Breast epithelium (tissue), 4 donors: ENCODE data around the gene UBL7. TPM values are rescaled to one million over a fixed set of nuclear protein-coding genes. Genes with fewer than 3 reads are reported as not detected.

ENCODE experiments used
- DNase-seq, 2 donors: peaks; one replicate each; pipeline ENCODE4 v3.0.0-alpha.2; 2019; ENCODE audit warnings: low spot score in 2 of 2
- H3K27ac ChIP-seq, 2 donors: fragments of 200-600 bp; sonication (generic) in 1 of 2; one replicate each; pipeline ENCODE4 v1.5.1; 2016 to 2019; ENCODE audit warnings: mild to moderate bottlenecking in 1 of 2
- H3K27me3 ChIP-seq, 2 donors: fragments of 200-600 bp; sonication (generic) in 1 of 2; one replicate each; pipeline versions ENCODE4 v1.5.1 to v1.6.0; 2017 to 2019; ENCODE audit warnings: control low read depth in 1 of 2, mild to moderate bottlenecking in 1 of 2
- H3K36me3 ChIP-seq: fragments of 200-600 bp; one replicate; pipeline ENCODE4 v1.5.1; 2019
- H3K4me1 ChIP-seq, 2 donors: fragments of 200-600 bp; sonication (generic); one replicate each; pipeline ENCODE4 v1.5.1; 2016 to 2019; ENCODE audit warnings: control low read depth in 1 of 2
- H3K4me3 ChIP-seq, 3 donors: fragments of 200-600 bp; sonication (generic); 1 replicate in 2 of 3; 2 replicates in 1 of 3; pipeline ENCODE4 v1.5.1; 2016 to 2019; ENCODE audit warnings: mild to moderate bottlenecking in 3 of 3, moderate library complexity in 2 of 3
- H3K9me3 ChIP-seq, 2 donors: fragments of 200-600 bp; sonication (generic) in 1 of 2; one replicate each; pipeline ENCODE4 v1.5.1; 2016 to 2019; ENCODE audit warnings: control low read depth in 1 of 2
- POLR2A ChIP-seq: fragments of 450-650 bp; IDR thresholded peaks from one replicate; pipeline ENCODE4 v1.6.1; 2016; ENCODE audit warnings: antibody characterized with exemption, mild to moderate bottlenecking, moderate library complexity
- POLR2AphosphoS5 ChIP-seq, 3 donors: sonication (generic); formaldehyde crosslinking; IDR thresholded peaks; one replicate each; pipeline ENCODE4 v1.6.1; 2017; ENCODE audit warnings: antibody characterized with exemption in 3 of 3
- intact Hi-C: fragments of 100-400 bp; cut with DNase I; formaldehyde crosslinking; loops from one replicate; pipeline ENCODE4 v1.15.1; 2023; ENCODE audit warnings: low total_unique reads
- total RNA-seq, 3 donors: library from RNA; depleted of rRNA; stranded (reverse); fragments of >200 nt; gene quantifications; one replicate each; pipeline ENCODE4 v1.1.0, GENCODE V29; 2016
- TF ChIP-seq, protein P1 (sequence below), 3 donors: fragments of 450-650 bp; IDR thresholded peaks; one replicate each; pipeline ENCODE4 v1.5.1; 2016 to 2017; ENCODE audit warnings: antibody characterized with exemption in 3 of 3, mild to moderate bottlenecking in 3 of 3, moderate library complexity in 3 of 3

Gene UBL7
- total RNA-seq, 3 donors from 2014 or later, result 39.0 to 48.9 (median 44.5) TPM

DNA sequence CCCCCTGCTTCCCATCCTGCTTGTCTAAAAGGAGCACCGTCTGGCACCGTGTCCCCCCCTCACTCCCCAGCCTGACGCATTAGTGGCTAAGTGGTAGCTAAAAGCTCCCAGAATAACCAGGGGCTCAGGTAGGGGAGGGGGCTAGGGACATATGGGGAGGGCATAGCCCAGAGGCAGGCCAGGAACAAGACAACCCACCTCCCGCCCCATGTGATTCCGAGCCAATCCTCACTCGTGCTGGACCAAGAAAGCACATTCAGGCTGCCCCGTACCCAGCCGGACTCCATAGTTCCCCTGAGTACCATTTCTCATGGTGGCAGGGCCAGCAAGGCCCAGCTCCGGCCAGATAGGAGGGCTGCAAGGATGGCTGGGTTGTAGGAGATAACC, 38.7 kb downstream of the UBL7 start:
- no peak for TF ChIP-seq POLR2AphosphoS5 (IDR thresholded peaks at IDR 0.05)
- DNase-seq, result no peak
- peak overlapping the region; percentile 73 to 77 for H3K27ac ChIP-seq

DNA sequence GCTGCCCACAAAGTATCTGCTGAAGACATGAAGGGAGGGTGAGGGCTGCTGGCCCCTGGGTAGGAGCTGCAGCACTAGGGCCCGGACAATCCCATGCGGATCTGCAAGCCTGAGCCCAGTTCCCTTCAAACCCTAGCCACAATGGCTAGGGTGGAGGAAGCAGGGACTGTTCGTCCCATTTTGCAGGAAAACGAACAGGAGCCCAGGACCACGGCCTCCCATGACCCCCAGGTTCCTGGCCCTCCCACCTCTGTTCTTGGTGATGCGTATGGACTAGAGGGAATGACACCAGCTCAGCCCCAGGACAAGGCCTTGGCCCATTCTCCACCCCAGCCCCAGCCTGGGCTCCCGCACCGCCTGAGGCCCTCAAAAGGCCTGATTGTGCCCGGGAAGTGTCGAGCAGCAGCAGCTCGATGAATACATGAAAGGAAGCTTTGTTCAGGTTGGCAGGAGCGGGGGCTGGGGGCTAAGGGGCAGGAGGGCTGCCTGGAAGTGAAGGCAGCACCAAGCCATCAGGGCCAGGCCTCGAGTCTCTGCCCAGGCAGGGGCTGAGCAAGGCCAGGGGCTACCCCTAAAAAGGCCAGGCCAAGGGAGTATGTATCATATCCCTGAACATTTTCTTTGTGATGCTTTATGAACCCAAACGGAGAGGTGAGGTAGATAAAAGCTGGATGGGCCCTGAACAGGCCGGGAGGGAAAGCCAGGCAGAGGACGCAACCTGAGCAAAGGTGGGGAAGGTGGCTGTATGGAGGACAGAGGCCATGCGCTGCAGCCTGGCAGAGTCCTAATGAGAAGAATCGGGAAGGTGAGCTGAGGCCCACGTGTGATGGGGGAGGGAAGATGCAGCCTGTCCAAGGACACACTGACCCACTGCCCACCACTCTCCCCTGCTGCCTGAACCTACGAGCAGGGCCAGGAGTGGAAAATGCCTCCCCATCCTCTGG, 39.4 kb downstream of the UBL7 start:
- TF ChIP-seq POLR2AphosphoS5 (IDR thresholded peaks at IDR 0.05) (no peak), POLR2A (no peak)
- TF ChIP-seq, protein P1, sequence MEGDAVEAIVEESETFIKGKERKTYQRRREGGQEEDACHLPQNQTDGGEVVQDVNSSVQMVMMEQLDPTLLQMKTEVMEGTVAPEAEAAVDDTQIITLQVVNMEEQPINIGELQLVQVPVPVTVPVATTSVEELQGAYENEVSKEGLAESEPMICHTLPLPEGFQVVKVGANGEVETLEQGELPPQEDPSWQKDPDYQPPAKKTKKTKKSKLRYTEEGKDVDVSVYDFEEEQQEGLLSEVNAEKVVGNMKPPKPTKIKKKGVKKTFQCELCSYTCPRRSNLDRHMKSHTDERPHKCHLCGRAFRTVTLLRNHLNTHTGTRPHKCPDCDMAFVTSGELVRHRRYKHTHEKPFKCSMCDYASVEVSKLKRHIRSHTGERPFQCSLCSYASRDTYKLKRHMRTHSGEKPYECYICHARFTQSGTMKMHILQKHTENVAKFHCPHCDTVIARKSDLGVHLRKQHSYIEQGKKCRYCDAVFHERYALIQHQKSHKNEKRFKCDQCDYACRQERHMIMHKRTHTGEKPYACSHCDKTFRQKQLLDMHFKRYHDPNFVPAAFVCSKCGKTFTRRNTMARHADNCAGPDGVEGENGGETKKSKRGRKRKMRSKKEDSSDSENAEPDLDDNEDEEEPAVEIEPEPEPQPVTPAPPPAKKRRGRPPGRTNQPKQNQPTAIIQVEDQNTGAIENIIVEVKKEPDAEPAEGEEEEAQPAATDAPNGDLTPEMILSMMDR (IDR thresholded peaks at IDR 0.05), result no peak
- H3K9me3 ChIP-seq, result no peaks in the 10 kb centered on the region
- H3K27me3 ChIP-seq, result no peaks in the 10 kb centered on the region
- H3K36me3 ChIP-seq, result no peaks in the 10 kb centered on the region
- no peak overlapping the region for H3K4me3 ChIP-seq
- intact Hi-C loops, result no loop called here
- DNase-seq, result no peak
- peak overlapping the region; percentile 73 to 77 for H3K27ac ChIP-seq
- peaks cover 0 to 10% of the 10 kb centered on the region in 2 donors for H3K4me1 ChIP-seq

More for the DNA sequence above, 38.7 kb downstream of the UBL7 start:
- Histone ChIP-seq H3K9me3 (no peaks in the 10 kb centered on the region), H3K4me1 (peaks cover 0 to 10% of the 10 kb centered on the region in 2 donors), H3K36me3 (no peaks in the 10 kb centered on the region), H3K27me3 (no peaks in the 10 kb centered on the region), H3K4me3 (no peak overlapping the region)
- intact Hi-C loops, result no loop called here

DNA sequence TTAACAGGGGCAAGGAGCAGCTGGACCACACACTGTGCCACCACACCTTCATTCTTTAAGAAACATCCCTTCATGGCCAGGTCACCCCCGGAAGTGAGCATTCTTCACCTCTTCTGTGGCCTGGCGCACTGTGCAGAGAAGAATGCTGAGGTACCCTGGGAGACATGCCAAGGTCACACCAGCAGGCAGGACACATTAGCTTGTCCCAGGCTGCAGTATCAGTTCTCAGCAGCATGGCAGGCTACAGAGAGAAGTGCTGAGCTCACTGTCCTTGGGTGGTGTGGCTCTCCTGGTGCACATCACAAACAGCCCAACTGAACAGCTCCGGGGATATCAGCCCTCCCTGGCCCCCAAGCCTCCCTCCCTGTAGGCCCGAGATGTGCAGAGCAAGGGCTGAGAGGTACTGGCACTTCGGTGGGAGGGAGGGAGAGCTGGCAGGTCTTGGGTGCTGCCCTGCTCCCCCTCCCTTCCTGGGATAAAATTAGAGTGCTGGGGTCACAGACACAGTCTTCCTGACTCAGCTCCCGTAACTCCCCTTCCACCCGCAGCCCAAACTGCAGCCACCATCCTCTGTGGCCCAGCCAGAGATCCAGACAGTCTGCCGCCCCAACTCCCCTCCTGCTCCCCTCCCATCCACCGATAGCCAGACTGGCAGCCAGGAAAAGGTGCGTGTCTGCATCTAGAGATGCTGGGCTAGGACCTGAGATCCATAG, 40.6 kb downstream of the UBL7 start:
- Histone ChIP-seq H3K36me3 (no peaks in the 10 kb centered on the region), H3K4me1 (peaks cover 0 to 10% of the 10 kb centered on the region in 2 donors), H3K27ac (no peak overlapping the region), H3K27me3 (no peaks in the 10 kb centered on the region), H3K9me3 (no peaks in the 10 kb centered on the region), H3K4me3 (no peak overlapping the region)
- TF ChIP-seq POLR2AphosphoS5 (IDR thresholded peaks at IDR 0.05) (no peak), POLR2A (no peak)
- TF ChIP-seq, protein P1 (IDR thresholded peaks at IDR 0.05), result no peak
- intact Hi-C loops, result no loop called here
- peak in 1 of 2 donors; percentile 50 for DNase-seq

DNA sequence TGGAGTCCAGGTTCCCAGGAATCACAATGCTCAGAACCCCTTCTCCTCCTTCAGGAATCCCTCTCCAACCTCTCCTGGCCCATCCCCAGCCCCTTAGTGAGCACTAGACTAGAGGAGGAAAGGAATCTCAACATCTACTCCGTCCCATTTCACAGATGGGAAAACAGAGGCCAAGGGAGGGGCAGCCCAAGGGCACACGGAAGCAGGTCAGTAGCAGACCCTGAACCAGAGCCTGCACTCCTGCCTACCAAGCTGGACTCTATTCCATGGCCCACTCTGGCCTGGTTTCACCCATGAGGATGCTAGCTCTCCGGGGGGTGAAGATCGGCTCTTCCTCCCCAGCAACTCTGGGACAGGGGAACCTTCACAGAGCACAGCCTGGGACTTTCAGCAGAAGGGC, 41.5 kb downstream of the UBL7 start:
- H3K4me3 ChIP-seq, result no peak overlapping the region
- no peaks in the 10 kb centered on the region for H3K36me3 ChIP-seq
- peaks cover 0 to 10% of the 10 kb centered on the region in 2 donors for H3K4me1 ChIP-seq
- H3K9me3 ChIP-seq, result no peaks in the 10 kb centered on the region
- no peak for DNase-seq
- intact Hi-C loops, result no loop called here
- H3K27me3 ChIP-seq, result no peaks in the 10 kb centered on the region
- no peak overlapping the region for H3K27ac ChIP-seq
- no peak for TF ChIP-seq POLR2A
- no peak for TF ChIP-seq POLR2AphosphoS5 (IDR thresholded peaks at IDR 0.05)
- TF ChIP-seq, protein P1 (IDR thresholded peaks at IDR 0.05), result no peak

DNA sequence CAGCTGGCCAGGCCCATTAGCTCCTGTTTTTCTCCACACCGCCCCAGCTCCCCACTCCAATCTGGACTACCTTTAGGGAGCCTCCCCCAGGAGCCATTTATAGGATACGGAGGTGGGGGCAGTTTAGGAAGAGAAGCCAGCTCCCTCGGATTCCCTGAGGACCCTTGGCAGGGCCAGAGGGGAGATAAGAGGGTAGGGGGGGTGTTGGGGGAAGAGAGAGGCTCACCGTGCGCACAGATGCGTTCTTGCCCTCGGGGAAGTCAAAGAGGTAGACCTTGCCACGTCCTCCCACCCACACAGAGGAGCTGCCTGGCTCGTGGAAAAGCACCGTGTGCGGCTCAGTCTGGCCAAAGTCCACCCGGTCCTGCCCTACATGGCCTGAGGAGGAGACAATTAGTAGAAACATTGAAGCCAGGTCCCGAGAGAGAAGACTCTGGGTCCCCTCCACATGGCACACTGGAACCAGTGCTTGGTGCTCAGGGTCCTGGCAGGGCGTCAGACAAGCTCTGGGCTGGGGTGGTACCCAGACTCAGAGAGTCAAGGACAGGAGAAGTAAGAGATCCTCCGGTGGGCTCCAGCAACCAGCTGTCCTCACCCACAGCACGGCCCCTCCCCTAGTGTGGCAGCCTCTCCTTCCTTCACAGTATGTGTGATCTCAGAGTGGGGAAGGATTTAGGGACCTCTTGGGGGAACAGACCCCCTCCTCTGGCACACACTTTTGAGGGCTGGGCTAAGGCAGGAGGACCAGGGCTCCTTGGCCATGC, 42.2 kb downstream of the UBL7 start:
- intact Hi-C loops, result no loop called here
- no peaks in the 10 kb centered on the region for H3K27me3 ChIP-seq
- TF ChIP-seq POLR2A (no peak), POLR2AphosphoS5 (IDR thresholded peaks at IDR 0.05) (no peak)
- TF ChIP-seq, protein P1 (IDR thresholded peaks at IDR 0.05), result no peak
- H3K27ac ChIP-seq, result no peak overlapping the region
- H3K4me3 ChIP-seq, result no peak overlapping the region
- DNase-seq, result no peak
- H3K36me3 ChIP-seq, result no peaks in the 10 kb centered on the region
- H3K4me1 ChIP-seq, result peaks cover 0 to 10% of the 10 kb centered on the region in 2 donors
- no peaks in the 10 kb centered on the region for H3K9me3 ChIP-seq
